Brain pericyte (primary cell): ENCODE measurements around the gene KRTAP26-1.

Source experiments
- DNase-seq: peaks from one replicate; pipeline ENCODE4 v3.0.0-alpha.2; 2012; ENCODE audit warnings: low read depth, low spot score

The KRTAP26-1 gene

DNA sequence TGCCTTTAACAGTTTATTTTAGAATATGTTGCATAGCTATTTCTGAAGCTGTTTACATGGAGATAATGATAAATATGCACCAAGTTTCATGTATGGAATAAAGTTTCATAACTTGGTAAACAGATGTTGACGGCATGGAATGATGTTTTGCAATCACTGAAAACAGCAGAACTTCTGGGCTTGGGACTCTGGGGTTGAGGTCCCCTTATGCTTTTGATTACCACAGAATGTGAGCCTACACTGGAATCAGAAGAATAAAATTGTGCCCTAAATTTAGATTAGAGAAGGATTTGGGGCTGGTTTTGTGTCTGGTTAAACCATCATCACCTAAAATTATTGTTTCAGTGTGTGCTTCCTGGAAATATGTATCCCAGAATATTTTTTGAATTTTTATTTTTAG, 48.5 kb downstream of the KRTAP26-1 start:
- DNase-seq = no peak

DNA sequence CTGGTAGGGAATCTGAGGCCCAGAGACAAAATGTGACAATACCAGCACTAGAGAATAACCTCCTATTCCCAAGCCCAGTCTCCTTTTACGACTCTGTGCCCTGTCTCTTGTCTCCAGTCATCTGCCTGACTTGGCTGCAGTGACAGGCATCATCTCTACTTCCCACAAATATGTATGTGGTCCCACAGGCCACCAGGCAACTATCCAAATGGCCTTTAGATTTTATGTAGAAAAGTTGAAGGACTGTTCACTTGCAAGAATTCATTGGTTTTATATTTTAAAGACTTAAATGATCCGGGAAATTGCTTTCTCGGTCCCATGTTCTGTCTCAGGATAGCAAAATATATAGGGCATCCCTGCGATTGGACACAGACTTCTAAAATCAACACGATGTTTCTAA, 49.0 kb downstream of the KRTAP26-1 start:
- no peak for DNase-seq

DNA sequence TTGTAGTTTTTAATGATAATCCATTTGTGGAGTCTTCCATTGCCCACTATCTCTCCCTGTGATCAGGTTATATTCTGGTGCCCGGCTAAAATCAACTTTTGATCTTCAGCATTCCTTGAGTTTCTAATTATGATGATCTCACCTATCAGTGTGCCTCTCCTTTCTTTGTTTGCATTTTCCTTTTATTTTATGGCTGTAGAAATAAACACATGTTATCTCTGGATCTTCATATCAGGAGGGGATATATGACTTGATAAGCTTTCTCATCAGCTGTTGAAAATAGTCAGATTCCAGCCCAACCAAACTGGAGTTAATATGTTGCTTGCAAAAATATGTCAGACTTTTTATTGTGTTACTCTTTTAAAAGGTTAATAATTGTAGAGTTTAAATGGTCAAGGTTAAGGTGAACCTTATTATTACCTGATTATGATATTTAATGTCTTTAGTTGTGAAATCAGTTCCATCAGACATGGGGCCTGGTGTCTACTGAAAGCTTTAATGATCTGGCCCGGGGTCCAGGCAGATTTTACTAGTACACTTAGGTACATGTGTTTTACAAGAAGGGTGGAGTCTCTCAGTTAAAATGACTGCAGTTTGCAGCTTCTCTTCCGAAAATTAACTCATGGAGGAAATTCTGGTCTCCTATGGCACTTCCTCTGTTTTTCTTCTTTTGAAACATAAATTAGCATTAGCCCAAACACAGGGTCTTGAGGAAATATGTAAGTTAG, 50.1 kb downstream of the KRTAP26-1 start:
- DNase-seq = no peak
